A172 (cell line): ENCODE measurements around the gene MAP4K1. TPM values are rescaled to one million over a fixed set of nuclear protein-coding genes. Genes with fewer than 3 reads are reported as not detected.
"Not testable (repeated sequence)": the region's sequence is repeated elsewhere in the genome, so short reads cannot be mapped to it uniquely, and the experiment has no call there.

Source experiments
- DNase-seq: peaks from one replicate; pipeline ENCODE4 v3.0.0-alpha.2; 2015; ENCODE audit warnings: low spot score
- total RNA-seq: library from RNA; depleted of rRNA; stranded (reverse); fragments of >200 nt; shearing (Covaris generic); gene quantifications from 2 replicates; pipeline ENCODE4 v1.2.3, GENCODE V29; 2014

The MAP4K1 gene
- total RNA-seq, 1 experiment from 2014 or later: 1.4 TPM

- no peak for DNase-seq
These were observed 48.3 kb downstream of the MAP4K1 start for GRCh38 chr19:38569368-38569983.

GRCh38 chr19:38565691-38566105 lies 52.1 kb downstream of the MAP4K1 start:
- no peak for DNase-seq

- no peak for DNase-seq
These were observed 52.6 kb downstream of the MAP4K1 start for GRCh38 chr19:38564981-38565690.

- no peak for DNase-seq
These were observed 54.3 kb downstream of the MAP4K1 start for GRCh38 chr19:38563475-38563874.

GRCh38 chr19:38562096-38562495 lies 55.7 kb downstream of the MAP4K1 start:
- no peak for DNase-seq

GRCh38 chr19:38561658-38562057 lies 56.1 kb downstream of the MAP4K1 start:
- no peak for DNase-seq

- DNase-seq: no peak
These were observed 56.6 kb downstream of the MAP4K1 start for GRCh38 chr19:38561053-38561606.

GRCh38 chr19:38559428-38560401 lies 58.0 kb downstream of the MAP4K1 start:
- DNase-seq: peak; percentile 25

GRCh38 chr19:38558933-38559332 lies 58.8 kb downstream of the MAP4K1 start:
- DNase-seq: not testable (repeated sequence)

GRCh38 chr19:38557205-38557799 lies 60.5 kb downstream of the MAP4K1 start:
- DNase-seq: peak; percentile 36

GRCh38 chr19:38556521-38557174 lies 61.1 kb downstream of the MAP4K1 start:
- no peak for DNase-seq

- DNase-seq: no peak
These were observed 62.6 kb downstream of the MAP4K1 start for GRCh38 chr19:38555200-38555599.

- no peak for DNase-seq
These were observed 63.0 kb downstream of the MAP4K1 start for GRCh38 chr19:38554676-38555141.

GRCh38 chr19:38553239-38553638 lies 64.5 kb downstream of the MAP4K1 start:
- not testable (repeated sequence) for DNase-seq

GRCh38 chr19:38551450-38551813 lies 66.3 kb downstream of the MAP4K1 start:
- DNase-seq: no peak

- no peak for DNase-seq
These were observed 67.4 kb downstream of the MAP4K1 start for GRCh38 chr19:38550376-38550775.

GRCh38 chr19:38549942-38550341 lies 67.8 kb downstream of the MAP4K1 start:
- no peak for DNase-seq

GRCh38 chr19:38549061-38549460 lies 68.7 kb downstream of the MAP4K1 start:
- DNase-seq: no peak

- DNase-seq: no peak
These were observed 70.3 kb downstream of the MAP4K1 start for GRCh38 chr19:38547421-38547820.

- no peak for DNase-seq
These were observed 72.2 kb downstream of the MAP4K1 start for GRCh38 chr19:38545596-38545995.
